Measurements from ENCODE around the gene SYT5. TPM values are rescaled to one million over a fixed set of nuclear protein-coding genes. Genes with fewer than 3 reads are reported as not detected.

SYT5 gene
- total and polyA plus RNA-seq, 2 of the 8 experiments (the other 6 are each of a cell fraction or from before 2014, with no cell fraction given), result 0.35 to 0.67 TPM

DNA sequence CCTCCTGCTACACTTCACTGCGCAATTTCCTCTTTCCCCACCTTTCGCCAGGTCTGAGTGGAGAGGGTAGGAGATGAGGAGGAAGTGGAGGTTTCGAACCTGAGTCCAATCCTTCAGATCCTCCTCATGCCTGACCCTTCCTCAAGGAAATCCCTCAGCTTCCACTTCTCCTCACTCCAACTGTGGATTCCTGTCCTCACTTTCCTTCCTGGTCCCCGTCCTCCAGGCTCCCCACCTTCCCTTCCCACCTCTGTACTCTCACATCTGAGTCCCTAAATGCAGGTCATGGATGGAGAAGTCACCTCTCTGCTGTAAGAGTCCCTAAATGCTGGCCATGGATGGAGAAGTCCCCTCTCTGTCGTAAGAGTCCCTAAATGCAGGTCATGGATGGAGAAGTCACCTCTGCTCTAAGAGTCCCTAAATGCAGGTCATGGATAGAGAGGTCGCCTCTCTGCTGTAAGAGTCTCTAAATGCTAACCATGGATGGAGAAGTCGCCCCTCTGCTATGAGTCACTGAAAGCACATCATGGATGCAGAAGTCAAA, 45.4 kb upstream of the SYT5 start:
- ChIA-PET CTCF (ENCODE audit: partially characterized antibody) (no interaction called here), POLR2A (ENCODE audit: partially characterized antibody) (interaction anchor here (1.3 kb wide), 1 partner anchor 34 kb away, joined by 3 read pairs; no protein-coding TSS in a partner anchor)
- Histone ChIP-seq H3K36me3 (ENCODE audit: control insufficient read depth in 2 of 4, insufficient read depth in 4 of 4, low read length in 3 of 4) (peaks cover 0 to under 1% (median 0%) of the 10 kb centered on the region in 4 experiments; a peak in 2 of 8 replicates), H3K27ac (ENCODE audit: low read depth, low read length) (no peak overlapping the region), H3K4me2 (ENCODE audit: insufficient read depth in 1 of 2, low read depth in 2 of 2, low read length in 2 of 2) (no peak overlapping the region), H2BK12ac (ENCODE audit: low read depth, low read length) (no peak overlapping the region), H4K91ac (replicated peaks; ENCODE audit: insufficient read length, low read length) (peak overlapping the region; percentile 73), H3K4ac (replicated peaks; ENCODE audit: insufficient read length, low read depth, low read length) (no peak overlapping the region), H2BK120ac (replicated peaks; ENCODE audit: low read depth, low read length) (no peak overlapping the region), H2BK15ac (ENCODE audit: low read length) (no peak overlapping the region), H3K14ac (ENCODE audit: insufficient read length) (no peak overlapping the region), H2BK5ac (ENCODE audit: low read depth, low read length) (no peak overlapping the region), H3K18ac (ENCODE audit: extremely low read depth, low read length) (no peak overlapping the region), H4K8ac (ENCODE audit: extremely low read depth, insufficient read depth, low read length) (0 out of 2 replicates have a peak overlapping the region, but pooled peaks have one; percentile 35), H2BK20ac (ENCODE audit: low read length) (no peak overlapping the region), H4K5ac (ENCODE audit: insufficient read length, low read depth, low read length) (no peak overlapping the region), H3K27me3 (replicated peaks in 1 of 4; ENCODE audit: control insufficient read depth in 3 of 4, extremely low read depth in 1 of 4, insufficient read depth in 3 of 4, low read length in 3 of 4) (no peaks in the 10 kb centered on the region), H3K79me1 (ENCODE audit: low read depth, low read length) (no peaks in the 10 kb centered on the region), H3K23me2 (ENCODE audit: low read depth, low read length) (no peaks in the 10 kb centered on the region), H3K23ac (ENCODE audit: insufficient read length) (no peak overlapping the region), H3K9me3 (ENCODE audit: insufficient read depth in 2 of 2, low read depth in 1 of 2, low read length in 1 of 2) (peaks cover 0 to under 1% of the 10 kb centered on the region in 2 experiments; a peak in 1 of 4 replicates), H2AFZ (ENCODE audit: low read length) (no peak overlapping the region), H3K56ac (replicated peaks; ENCODE audit: insufficient read length, low read depth, low read length) (no peak overlapping the region), H3K9ac (replicated peaks in 1 of 4; ENCODE audit: extremely low read depth in 1 of 4, low read depth in 3 of 4, low read length in 3 of 4) (no peak overlapping the region), H4K20me1 (replicated peaks in 1 of 2; ENCODE audit: control insufficient read depth in 1 of 2, insufficient read depth in 2 of 2, low read length in 2 of 2) (peaks cover 3 to 13% of the 10 kb centered on the region in 2 experiments), H3K79me2 (ENCODE audit: control insufficient read depth in 1 of 2, insufficient read depth in 2 of 2, low read length in 2 of 2) (no peaks in the 10 kb centered on the region), H3K4me3 (ENCODE audit: extremely low read depth in 1 of 4, insufficient read depth in 2 of 4, low read depth in 3 of 4, low read length in 4 of 4) (no peak overlapping the region), H2AK5ac (ENCODE audit: low read depth, low read length) (0 out of 2 replicates have a peak overlapping the region, but pooled peaks have one; percentile 9), H3K4me1 (replicated peaks in 1 of 4; ENCODE audit: control insufficient read depth in 3 of 4, insufficient read depth in 4 of 4, low read length in 3 of 4) (no peaks in the 10 kb centered on the region)
- 88% methylated on average over 7 of the region's 7 CpGs; no CpG with 5 or more reads in 1 of the 2 experiments for WGBS, 2 experiments (ENCODE audit: extremely low coverage in 1 of 2, insufficient coverage in 1 of 2, insufficient read length in 1 of 2, insufficient replicate concordance in 2 of 2, low coverage in 1 of 2, low lambda C conversion rate in 2 of 2, missing lambda C conversion rate in 1 of 2)
- DNase-seq (ENCODE audit: low read depth in 1 of 2, low spot score in 2 of 2) (no peak), FAIRE-seq (no peak)
- no peak for TF ChIP-seq JUND (IDR thresholded peaks at IDR 0.05; ENCODE audit: low read length)
- no peak for TF ChIP-seq ATF2 (IDR thresholded peaks at IDR 0.05; ENCODE audit: low read length)
- TF ChIP-seq SIRT6 (IDR thresholded peaks at IDR 0.05; ENCODE audit: low read length), result no peak
- TF ChIP-seq POLR2AphosphoS5 (IDR thresholded peaks at IDR 0.05; ENCODE audit: low read depth, low read length), result no peak
- TF ChIP-seq, protein P1, sequence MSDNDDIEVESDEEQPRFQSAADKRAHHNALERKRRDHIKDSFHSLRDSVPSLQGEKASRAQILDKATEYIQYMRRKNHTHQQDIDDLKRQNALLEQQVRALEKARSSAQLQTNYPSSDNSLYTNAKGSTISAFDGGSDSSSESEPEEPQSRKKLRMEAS (IDR thresholded peaks at IDR 0.05), result no peak
- no peak for TF ChIP-seq SRF (IDR thresholded peaks at IDR 0.05; ENCODE audit: low read depth, low read length)
- TF ChIP-seq YY1 (IDR thresholded peaks at IDR 0.05; ENCODE audit: low read depth, low read length), result no peak
- no peak for TF ChIP-seq TAF7 (optimal IDR thresholded peaks at IDR 0.05; ENCODE audit: borderline replicate concordance, low read depth, low read length)
- no peak for TF ChIP-seq CHD1 (IDR thresholded peaks at IDR 0.05; ENCODE audit: low read depth, low read length)
- TF ChIP-seq NANOG (IDR thresholded peaks at IDR 0.05; ENCODE audit: insufficient read depth, low read depth, low read length, poor library complexity, severe bottlenecking), result no peak
- no peak for TF ChIP-seq RAD21 (IDR thresholded peaks at IDR 0.05 in 1 of 2, conservative IDR thresholded peaks at IDR 0.05 in 1 of 2; ENCODE audit: low read depth in 2 of 2, low read length in 2 of 2)
- TF ChIP-seq CBX5 (IDR thresholded peaks at IDR 0.05; ENCODE audit: low read depth, low read length), result no peak

Measured in H1 (cell line).